GM12874 (cell line): Measurements from ENCODE around the gene PAOX.

Experiments
- CTCF ChIP-seq: IDR thresholded peaks from 2 replicates; pipeline ENCODE4 v1.5.1; 2011; ENCODE audit warnings: low read depth, mild to moderate bottlenecking, control low read depth, low read length, moderate library complexity; ENCODE audit not compliant: insufficient read depth

PAOX gene

DNA sequence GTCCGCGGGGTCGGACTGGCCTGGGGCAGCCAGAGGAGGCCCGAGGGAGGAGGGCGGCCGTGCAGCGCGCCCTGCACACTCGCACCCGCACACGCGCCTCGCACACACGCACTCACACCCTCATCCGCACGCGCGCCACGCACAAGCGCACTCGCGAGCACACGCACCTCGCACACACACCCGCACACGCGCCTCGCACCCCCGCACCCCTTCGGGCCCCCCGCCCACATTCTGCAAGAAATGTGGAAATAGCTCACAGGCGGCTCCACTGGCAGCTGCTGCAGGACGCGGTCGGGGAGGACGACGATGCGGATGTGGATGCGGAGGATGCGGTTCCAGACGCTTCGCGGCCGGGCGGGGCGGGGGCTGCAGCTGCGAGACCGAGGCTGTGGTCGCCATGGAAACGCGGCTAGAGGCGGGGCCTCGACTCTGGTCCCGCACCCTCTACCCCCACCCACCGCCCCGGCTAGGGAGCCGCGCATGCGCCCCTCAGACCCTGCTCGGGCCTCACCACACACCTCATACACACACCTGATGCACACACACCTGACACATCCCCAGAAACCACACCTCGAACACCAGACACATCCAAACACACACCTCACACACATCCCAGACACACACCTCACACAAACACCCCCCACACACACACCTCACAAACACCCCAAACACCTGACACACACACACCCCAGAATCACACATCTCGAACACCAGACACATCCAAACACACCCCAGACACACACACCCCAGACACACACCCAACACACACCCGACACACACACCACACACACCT is 42.3 kb upstream of the PAOX start, which contains the start of gene CALY:
CALY (minus strand) TSS at position 320 of the 793 bp plus-strand sequence. CDS start 7,907 bp downstream, outside the sequence.
- TF ChIP-seq CTCF, result no peak

DNA sequence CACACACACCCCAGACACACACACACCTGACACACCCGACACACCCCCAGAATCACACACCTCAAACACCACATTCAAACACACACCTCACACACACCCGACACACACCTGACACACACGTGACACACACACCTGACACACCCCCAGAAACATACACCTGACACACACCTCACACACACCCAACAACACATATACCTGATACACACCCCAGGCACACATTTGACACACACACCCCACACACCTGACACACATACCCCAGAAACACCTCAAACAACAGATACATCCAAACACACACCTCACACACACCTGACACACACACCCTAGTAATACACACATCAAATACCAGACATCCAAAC is 41.7 kb upstream of the PAOX start:
- no peak for TF ChIP-seq CTCF

GRCh38 chr10:133338080-133339071 is 40.7 kb upstream of the PAOX start:
- no peak for TF ChIP-seq CTCF

GRCh38 chr10:133339708-133340380 is 39.2 kb upstream of the PAOX start:
- no peak for TF ChIP-seq CTCF

- no peak for TF ChIP-seq CTCF
These were observed 37.1 kb upstream of the PAOX start for GRCh38 chr10:133341983-133342382.

- TF ChIP-seq CTCF, result no peak
These were observed 36.1 kb upstream of the PAOX start for GRCh38 chr10:133342942-133343341.

DNA sequence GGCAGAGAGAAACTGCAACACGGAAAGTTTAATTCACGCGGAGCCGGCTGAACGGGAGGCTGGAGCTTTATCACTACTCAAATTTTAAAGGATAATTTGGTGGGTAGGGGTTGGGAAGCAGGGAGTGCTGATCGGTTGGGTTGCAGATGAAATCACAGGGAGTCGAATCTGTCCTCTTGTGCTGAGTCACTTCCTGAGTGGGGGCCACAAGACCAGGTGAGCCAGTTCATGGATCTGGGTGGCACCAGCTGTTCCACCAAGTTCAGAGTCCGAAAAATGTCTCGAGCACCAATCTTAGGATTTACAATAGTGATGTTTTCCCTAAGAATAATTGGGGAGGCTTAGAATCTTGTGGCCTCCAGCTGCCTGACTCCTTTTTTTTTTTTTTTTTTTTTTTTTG is 35.5 kb upstream of the PAOX start:
- no peak for TF ChIP-seq CTCF
